Liver (tissue), 9 donors: ENCODE measurements around the gene PDPN. TPM values are rescaled to one million over a fixed set of nuclear protein-coding genes. Genes with fewer than 3 reads are reported as not detected.

Experiments used
- DNase-seq: peaks from one replicate; pipeline ENCODE4 v3.0.0-alpha.2; 2017; ENCODE audit warnings: low spot score
- H3K27ac ChIP-seq, 2 donors: one replicate each; pipeline ENCODE4 v1.7.0; 2013; ENCODE audit warnings: inconsistent platforms in 2 of 2, low read length in 2 of 2, control low read depth in 1 of 2, low read depth in 1 of 2, mild to moderate bottlenecking in 1 of 2
- H3K27me3 ChIP-seq, 4 donors: one replicate each; pipeline versions ENCODE4 v1.6.1 to v1.7.0; 2013; ENCODE audit warnings: low read length in 3 of 4, inconsistent platforms in 1 of 4, mild to moderate bottlenecking in 1 of 4, moderate library complexity in 1 of 4; ENCODE audit not compliant: control insufficient read depth in 4 of 4, insufficient read depth in 4 of 4
- H3K36me3 ChIP-seq, 4 donors: one replicate each; pipeline versions ENCODE4 v1.6.1 to v1.7.0; 2013; ENCODE audit warnings: low read length in 3 of 4, mild to moderate bottlenecking in 3 of 4, low read depth in 1 of 4, moderate library complexity in 1 of 4; ENCODE audit not compliant: control insufficient read depth in 4 of 4, insufficient read depth in 3 of 4
- H3K4me1 ChIP-seq, 4 donors: one replicate each; pipeline versions ENCODE4 v1.6.1 to v1.7.0; 2013; ENCODE audit warnings: low read length in 3 of 4, mild to moderate bottlenecking in 3 of 4, moderate library complexity in 1 of 4; ENCODE audit not compliant: control insufficient read depth in 4 of 4, insufficient read depth in 4 of 4
- H3K4me3 ChIP-seq, 3 donors: one replicate each; pipeline versions ENCODE4 v1.6.1 to v1.7.0; 2013; ENCODE audit warnings: low read length in 3 of 3, control low read depth in 1 of 3, low read depth in 1 of 3, mild to moderate bottlenecking in 1 of 3
- H3K9ac ChIP-seq, 2 donors: one replicate each; pipeline ENCODE4 v1.7.0; 2013; ENCODE audit warnings: low read length in 2 of 2, mild to moderate bottlenecking in 2 of 2, moderate library complexity in 2 of 2, control low read depth in 1 of 2, low read depth in 1 of 2
- H3K9me3 ChIP-seq, 4 donors: one replicate each; pipeline versions ENCODE4 v1.6.1 to v1.7.0; 2013; ENCODE audit warnings: low read length in 3 of 4; ENCODE audit not compliant: control insufficient read depth in 4 of 4
- ATF3 ChIP-seq: IDR thresholded peaks from 2 replicates; pipeline ENCODE4 v1.6.1; 2016; ENCODE audit warnings: antibody characterized with exemption
- EGR1 ChIP-seq, 2 donors: IDR thresholded peaks; 2 replicates each; pipeline ENCODE4 v1.6.1; 2016 to 2018; ENCODE audit warnings: antibody characterized with exemption in 2 of 2, low read depth in 2 of 2
- FOXA1 ChIP-seq: IDR thresholded peaks from 2 replicates; pipeline ENCODE4 v1.6.1; 2016; ENCODE audit warnings: antibody characterized with exemption
- FOXA2 ChIP-seq: IDR thresholded peaks from 2 replicates; pipeline ENCODE4 v1.6.1; 2016; ENCODE audit warnings: antibody characterized with exemption
- GABPA ChIP-seq, 2 donors: IDR thresholded peaks in 1 of 2; conservative IDR thresholded peaks in 1 of 2; 2 replicates each; pipeline ENCODE4 v1.6.1; 2016; ENCODE audit warnings: antibody characterized with exemption in 2 of 2, mild to moderate bottlenecking in 1 of 2, moderate library complexity in 1 of 2
- HNF4A ChIP-seq, 2 donors: conservative IDR thresholded peaks; 2 replicates each; pipeline ENCODE4 v1.6.1; 2016; ENCODE audit warnings: antibody characterized with exemption in 2 of 2, mild to moderate bottlenecking in 2 of 2
- HNF4G ChIP-seq: IDR thresholded peaks from 2 replicates; pipeline ENCODE4 v1.6.1; 2016; ENCODE audit warnings: antibody characterized with exemption
- JUND ChIP-seq, 2 donors: IDR thresholded peaks; 2 replicates each; pipeline ENCODE4 v1.6.1; 2016; ENCODE audit warnings: antibody characterized with exemption in 2 of 2
- NR2F2 ChIP-seq: IDR thresholded peaks from 2 replicates; pipeline ENCODE4 v1.6.1; 2016; ENCODE audit warnings: antibody characterized with exemption
- RAD21 ChIP-seq, 2 donors: IDR thresholded peaks; 2 replicates each; pipeline ENCODE4 v1.6.1; 2016; ENCODE audit warnings: antibody characterized with exemption in 2 of 2, mild to moderate bottlenecking in 2 of 2
- RXRA ChIP-seq, 2 donors: IDR thresholded peaks; 2 replicates each; pipeline ENCODE4 v1.6.1; 2017 to 2018; ENCODE audit warnings: antibody characterized with exemption in 2 of 2, mild to moderate bottlenecking in 1 of 2
- SP1 ChIP-seq: IDR thresholded peaks from 2 replicates; pipeline ENCODE4 v1.6.1; 2018; ENCODE audit warnings: antibody characterized with exemption, mild to moderate bottlenecking
- TAF1 ChIP-seq: conservative IDR thresholded peaks from 2 replicates; pipeline ENCODE4 v1.6.1; 2016; ENCODE audit warnings: antibody characterized with exemption, mild to moderate bottlenecking
- YY1 ChIP-seq: IDR thresholded peaks from 2 replicates; pipeline ENCODE4 v1.6.1; 2016; ENCODE audit warnings: antibody characterized with exemption, mild to moderate bottlenecking
- WGBS: extraction: QIAGEN DNeasy Blood & Tissue Kit; methylation state at CpG from one replicate; pipeline ENCODE4 v1.1.7; 2013; 5-methylcytosine and 5-hydroxymethylcytosine counted together
- polyA plus RNA-seq, 2 donors: library from polyadenylated mRNA; stranded (reverse) in 1 of 2; unstranded in 1 of 2; fragments of 200-250 nt in 1 of 2; fragments of >200 nt in 1 of 2; fragmentation: Nextera tagmentation in 1 of 2; extraction: Ambion mirVana in 1 of 2; gene quantifications; one replicate each; pipeline versions ENCODE4 v1.2.1 to v1.2.3, GENCODE V29; 2013 to 2015
- total RNA-seq, 2 donors: library from RNA; depleted of rRNA; stranded (reverse); fragments of >200 nt; gene quantifications; one replicate each; pipeline ENCODE4 v1.2.3, GENCODE V29; 2014
- TF ChIP-seq, protein P1 (sequence below): IDR thresholded peaks from 2 replicates; pipeline ENCODE4 v1.6.1; 2016; ENCODE audit warnings: antibody characterized with exemption, mild to moderate bottlenecking
- TF ChIP-seq, protein P2 (sequence below): IDR thresholded peaks from 2 replicates; pipeline ENCODE4 v1.6.1; 2016; ENCODE audit warnings: antibody characterized with exemption
- TF ChIP-seq, protein P3 (sequence below): IDR thresholded peaks from 2 replicates; pipeline ENCODE4 v1.6.1; 2016; ENCODE audit warnings: antibody characterized with exemption
- donor health status: healthy.
- donor health status: healthy.
- donor health status: healthy.
- donor health status: healthy.
- donor health status: healthy.

Gene PDPN, protein sequence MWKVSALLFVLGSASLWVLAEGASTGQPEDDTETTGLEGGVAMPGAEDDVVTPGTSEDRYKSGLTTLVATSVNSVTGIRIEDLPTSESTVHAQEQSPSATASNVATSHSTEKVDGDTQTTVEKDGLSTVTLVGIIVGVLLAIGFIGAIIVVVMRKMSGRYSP
- under 1 TPM; 0.09 to 0.17 TPM for total RNA-seq
- under 1 TPM; 0.25 to 0.31 TPM for polyA plus RNA-seq

DNA sequence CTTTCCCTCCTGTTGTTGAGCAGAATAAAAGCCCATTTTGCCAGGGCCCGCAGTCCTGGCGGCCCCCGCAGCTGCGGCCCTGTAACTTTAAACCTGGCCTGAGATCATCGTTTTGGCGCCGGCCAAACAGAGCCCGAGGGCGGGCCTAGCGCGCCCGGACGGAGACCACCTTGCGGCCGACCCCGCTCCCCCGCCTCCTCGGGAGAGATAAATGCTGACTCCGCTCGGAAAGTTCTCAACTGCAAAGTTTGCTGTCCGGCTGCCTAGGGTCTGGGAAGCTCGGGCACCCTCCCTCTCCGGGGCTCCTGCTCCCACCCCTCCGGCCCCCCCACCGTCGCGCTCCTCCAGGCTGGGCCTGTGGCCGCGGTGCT lies at the start of gene PDPN:
PDPN (plus strand) TSS at position 238 of the 371 bp plus-strand sequence. CDS start 202 bp downstream, outside the sequence.
- Histone ChIP-seq H3K9me3 (peaks cover 0 to 3% (median 0%) of the 10 kb centered on the region in 4 donors), H3K27ac (no peak within 1 kb of the TSS), H3K4me1 (no peaks in the 10 kb centered on the region), H3K9ac (no peak within 1 kb of the TSS), H3K4me3 (no peak within 1 kb of the TSS), H3K27me3 (peaks cover 3 to 20% (median 5%) of the 10 kb centered on the region in 4 donors), H3K36me3 (no peaks in the 10 kb centered on the region)
- TF ChIP-seq JUND (IDR thresholded peaks at IDR 0.05) (no peak), SP1 (no peak), NR2F2 (no peak), HNF4A (conservative IDR thresholded peaks at IDR 0.05) (no peak), RAD21 (IDR thresholded peaks at IDR 0.05) (no peak), GABPA (IDR thresholded peaks at IDR 0.05 in 1 of 2, conservative IDR thresholded peaks at IDR 0.05 in 1 of 2) (no peak), ATF3 (no peak), RXRA (IDR thresholded peaks at IDR 0.05) (no peak), TAF1 (no peak), EGR1 (IDR thresholded peaks at IDR 0.05; ENCODE audit: low read depth in 2 of 2) (no peak), FOXA1 (no peak), FOXA2 (no peak), YY1 (no peak)
- TF ChIP-seq, protein P1, sequence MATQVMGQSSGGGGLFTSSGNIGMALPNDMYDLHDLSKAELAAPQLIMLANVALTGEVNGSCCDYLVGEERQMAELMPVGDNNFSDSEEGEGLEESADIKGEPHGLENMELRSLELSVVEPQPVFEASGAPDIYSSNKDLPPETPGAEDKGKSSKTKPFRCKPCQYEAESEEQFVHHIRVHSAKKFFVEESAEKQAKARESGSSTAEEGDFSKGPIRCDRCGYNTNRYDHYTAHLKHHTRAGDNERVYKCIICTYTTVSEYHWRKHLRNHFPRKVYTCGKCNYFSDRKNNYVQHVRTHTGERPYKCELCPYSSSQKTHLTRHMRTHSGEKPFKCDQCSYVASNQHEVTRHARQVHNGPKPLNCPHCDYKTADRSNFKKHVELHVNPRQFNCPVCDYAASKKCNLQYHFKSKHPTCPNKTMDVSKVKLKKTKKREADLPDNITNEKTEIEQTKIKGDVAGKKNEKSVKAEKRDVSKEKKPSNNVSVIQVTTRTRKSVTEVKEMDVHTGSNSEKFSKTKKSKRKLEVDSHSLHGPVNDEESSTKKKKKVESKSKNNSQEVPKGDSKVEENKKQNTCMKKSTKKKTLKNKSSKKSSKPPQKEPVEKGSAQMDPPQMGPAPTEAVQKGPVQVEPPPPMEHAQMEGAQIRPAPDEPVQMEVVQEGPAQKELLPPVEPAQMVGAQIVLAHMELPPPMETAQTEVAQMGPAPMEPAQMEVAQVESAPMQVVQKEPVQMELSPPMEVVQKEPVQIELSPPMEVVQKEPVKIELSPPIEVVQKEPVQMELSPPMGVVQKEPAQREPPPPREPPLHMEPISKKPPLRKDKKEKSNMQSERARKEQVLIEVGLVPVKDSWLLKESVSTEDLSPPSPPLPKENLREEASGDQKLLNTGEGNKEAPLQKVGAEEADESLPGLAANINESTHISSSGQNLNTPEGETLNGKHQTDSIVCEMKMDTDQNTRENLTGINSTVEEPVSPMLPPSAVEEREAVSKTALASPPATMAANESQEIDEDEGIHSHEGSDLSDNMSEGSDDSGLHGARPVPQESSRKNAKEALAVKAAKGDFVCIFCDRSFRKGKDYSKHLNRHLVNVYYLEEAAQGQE: no peak
- TF ChIP-seq, protein P2, sequence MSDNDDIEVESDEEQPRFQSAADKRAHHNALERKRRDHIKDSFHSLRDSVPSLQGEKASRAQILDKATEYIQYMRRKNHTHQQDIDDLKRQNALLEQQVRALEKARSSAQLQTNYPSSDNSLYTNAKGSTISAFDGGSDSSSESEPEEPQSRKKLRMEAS: no peak
- TF ChIP-seq, protein P3, sequence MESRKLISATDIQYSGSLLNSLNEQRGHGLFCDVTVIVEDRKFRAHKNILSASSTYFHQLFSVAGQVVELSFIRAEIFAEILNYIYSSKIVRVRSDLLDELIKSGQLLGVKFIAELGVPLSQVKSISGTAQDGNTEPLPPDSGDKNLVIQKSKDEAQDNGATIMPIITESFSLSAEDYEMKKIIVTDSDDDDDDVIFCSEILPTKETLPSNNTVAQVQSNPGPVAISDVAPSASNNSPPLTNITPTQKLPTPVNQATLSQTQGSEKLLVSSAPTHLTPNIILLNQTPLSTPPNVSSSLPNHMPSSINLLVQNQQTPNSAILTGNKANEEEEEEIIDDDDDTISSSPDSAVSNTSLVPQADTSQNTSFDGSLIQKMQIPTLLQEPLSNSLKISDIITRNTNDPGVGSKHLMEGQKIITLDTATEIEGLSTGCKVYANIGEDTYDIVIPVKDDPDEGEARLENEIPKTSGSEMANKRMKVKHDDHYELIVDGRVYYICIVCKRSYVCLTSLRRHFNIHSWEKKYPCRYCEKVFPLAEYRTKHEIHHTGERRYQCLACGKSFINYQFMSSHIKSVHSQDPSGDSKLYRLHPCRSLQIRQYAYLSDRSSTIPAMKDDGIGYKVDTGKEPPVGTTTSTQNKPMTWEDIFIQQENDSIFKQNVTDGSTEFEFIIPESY: no peak
- 4% methylated on average over 29 of the region's 29 CpGs for whole genome bisulfite sequencing
- no peak for DNase-seq

- 84% methylated on average over 6 of the region's 6 CpGs for WGBS
- Histone ChIP-seq H3K4me3 (no peak overlapping the region), H3K27ac (no peak overlapping the region), H3K4me1 (no peaks in the 10 kb centered on the region), H3K27me3 (no peaks in the 10 kb centered on the region), H3K9ac (no peak overlapping the region), H3K9me3 (no peaks in the 10 kb centered on the region), H3K36me3 (no peaks in the 10 kb centered on the region)
- TF ChIP-seq, protein P2: no peak
- TF ChIP-seq EGR1 (IDR thresholded peaks at IDR 0.05; ENCODE audit: low read depth in 2 of 2) (no peak), RAD21 (IDR thresholded peaks at IDR 0.05) (no peak), SP1 (no peak), FOXA2 (no peak), FOXA1 (no peak), JUND (IDR thresholded peaks at IDR 0.05) (no peak), GABPA (IDR thresholded peaks at IDR 0.05 in 1 of 2, conservative IDR thresholded peaks at IDR 0.05 in 1 of 2) (no peak), RXRA (IDR thresholded peaks at IDR 0.05) (no peak), TAF1 (no peak), ATF3 (no peak), HNF4G (no peak)
- TF ChIP-seq, protein P1: no peak
- DNase-seq: no peak
Measured at GRCh38 chr1:13535227-13535626, 48.4 kb upstream of the PDPN start.
